ENCODE results near the gene ABCA4. TPM values are rescaled to one million over a fixed set of nuclear protein-coding genes. Genes with fewer than 3 reads are reported as not detected.

The ABCA4 gene
- total and polyA plus RNA-seq, 2 experiments from 2014 or later = 0.53 to 1.4 TPM

GRCh38 chr1:94081566-94082344 is 39.2 kb downstream of the ABCA4 start:
- Histone ChIP-seq H3K27ac (no peak overlapping the region), H4K20me1 (ENCODE audit: insufficient read depth, poor library complexity, severe bottlenecking) (no peaks in the 10 kb centered on the region), H2AFZ (no peak overlapping the region), H3K9me2 (replicated peaks; ENCODE audit: insufficient read depth) (no peaks in the 10 kb centered on the region), H3K4me1 (ENCODE audit: insufficient read depth) (no peaks in the 10 kb centered on the region), H3K36me3 (replicated peaks; ENCODE audit: insufficient read depth, low read depth) (no peaks in the 10 kb centered on the region), H3K27me3 (no peaks in the 10 kb centered on the region), H3K4me3 (no peak overlapping the region), H3K9me3 (ENCODE audit: low read depth) (no peaks in the 10 kb centered on the region), H3K4me2 (no peak overlapping the region), H3K79me2 (no peaks in the 10 kb centered on the region)
- DNase-seq (ENCODE audit: low spot score) = no peak
- no peak for TF ChIP-seq EZH2phosphoT487 (IDR thresholded peaks at IDR 0.05; ENCODE audit: low read depth, severe bottlenecking, unreplicated experiment)
- TF ChIP-seq, protein P1, sequence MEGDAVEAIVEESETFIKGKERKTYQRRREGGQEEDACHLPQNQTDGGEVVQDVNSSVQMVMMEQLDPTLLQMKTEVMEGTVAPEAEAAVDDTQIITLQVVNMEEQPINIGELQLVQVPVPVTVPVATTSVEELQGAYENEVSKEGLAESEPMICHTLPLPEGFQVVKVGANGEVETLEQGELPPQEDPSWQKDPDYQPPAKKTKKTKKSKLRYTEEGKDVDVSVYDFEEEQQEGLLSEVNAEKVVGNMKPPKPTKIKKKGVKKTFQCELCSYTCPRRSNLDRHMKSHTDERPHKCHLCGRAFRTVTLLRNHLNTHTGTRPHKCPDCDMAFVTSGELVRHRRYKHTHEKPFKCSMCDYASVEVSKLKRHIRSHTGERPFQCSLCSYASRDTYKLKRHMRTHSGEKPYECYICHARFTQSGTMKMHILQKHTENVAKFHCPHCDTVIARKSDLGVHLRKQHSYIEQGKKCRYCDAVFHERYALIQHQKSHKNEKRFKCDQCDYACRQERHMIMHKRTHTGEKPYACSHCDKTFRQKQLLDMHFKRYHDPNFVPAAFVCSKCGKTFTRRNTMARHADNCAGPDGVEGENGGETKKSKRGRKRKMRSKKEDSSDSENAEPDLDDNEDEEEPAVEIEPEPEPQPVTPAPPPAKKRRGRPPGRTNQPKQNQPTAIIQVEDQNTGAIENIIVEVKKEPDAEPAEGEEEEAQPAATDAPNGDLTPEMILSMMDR (IDR thresholded peaks at IDR 0.05; ENCODE audit: poor library complexity) = no peak
- no peak for TF ChIP-seq EZH2 (IDR thresholded peaks at IDR 0.05; ENCODE audit: borderline replicate concordance)
- 91% methylated on average over 7 of the region's 7 CpGs for WGBS (ENCODE audit: low lambda C conversion rate, missing lambda C conversion rate)

DNA sequence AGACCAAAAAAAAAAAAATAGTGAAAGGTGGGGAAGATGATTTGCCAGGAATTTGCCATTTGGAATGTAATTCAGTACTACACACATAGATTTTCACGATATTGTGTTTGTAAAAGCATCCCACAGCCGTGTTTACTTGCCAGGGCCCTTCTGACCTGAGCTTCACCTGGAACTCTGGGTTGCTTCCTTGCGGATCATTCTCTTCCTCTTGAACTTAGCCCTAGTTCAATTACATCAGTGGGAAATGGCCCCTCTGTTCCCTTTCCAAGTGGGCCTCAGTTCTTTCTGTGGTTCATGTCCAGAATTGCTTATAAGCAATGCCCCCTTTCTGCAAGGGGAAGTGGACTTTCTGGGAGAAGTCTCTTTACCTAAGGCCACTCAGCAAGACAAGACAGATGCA is 41.0 kb downstream of the ABCA4 start:
- no peaks in the 10 kb centered on the region for H3K27me3 ChIP-seq
- H3K4me2 ChIP-seq = no peak overlapping the region
- 71% methylated on average over 3 of the region's 3 CpGs for WGBS (ENCODE audit: low lambda C conversion rate, missing lambda C conversion rate)
- TF ChIP-seq EZH2phosphoT487 (IDR thresholded peaks at IDR 0.05; ENCODE audit: low read depth, severe bottlenecking, unreplicated experiment) (no peak), EZH2 (IDR thresholded peaks at IDR 0.05; ENCODE audit: borderline replicate concordance) (no peak)
- TF ChIP-seq, protein P1 (IDR thresholded peaks at IDR 0.05; ENCODE audit: poor library complexity) = no peak
- H3K79me2 ChIP-seq = no peaks in the 10 kb centered on the region
- no peaks in the 10 kb centered on the region for H3K4me1 ChIP-seq (ENCODE audit: insufficient read depth)
- no peak overlapping the region for H3K4me3 ChIP-seq
- H3K9me2 ChIP-seq (replicated peaks; ENCODE audit: insufficient read depth) = no peaks in the 10 kb centered on the region
- no peak overlapping the region for H2AFZ ChIP-seq
- H3K27ac ChIP-seq = no peak overlapping the region
- no peaks in the 10 kb centered on the region for H3K36me3 ChIP-seq (replicated peaks; ENCODE audit: insufficient read depth, low read depth)
- no peak for DNase-seq (ENCODE audit: low spot score)
- H3K9me3 ChIP-seq (ENCODE audit: low read depth) = no peaks in the 10 kb centered on the region
- H4K20me1 ChIP-seq (ENCODE audit: insufficient read depth, poor library complexity, severe bottlenecking) = no peaks in the 10 kb centered on the region

- H3K79me2 ChIP-seq = no peaks in the 10 kb centered on the region
- no peaks in the 10 kb centered on the region for H3K27me3 ChIP-seq
- H3K4me2 ChIP-seq = no peak overlapping the region
- DNase-seq (ENCODE audit: low spot score) = no peak
- 75% methylated on average over 6 of the region's 6 CpGs for WGBS (ENCODE audit: low lambda C conversion rate, missing lambda C conversion rate)
- H3K9me3 ChIP-seq (ENCODE audit: low read depth) = no peaks in the 10 kb centered on the region
- no peaks in the 10 kb centered on the region for H3K4me1 ChIP-seq (ENCODE audit: insufficient read depth)
- H3K36me3 ChIP-seq (replicated peaks; ENCODE audit: insufficient read depth, low read depth) = no peaks in the 10 kb centered on the region
- no peaks in the 10 kb centered on the region for H3K9me2 ChIP-seq (replicated peaks; ENCODE audit: insufficient read depth)
- H4K20me1 ChIP-seq (ENCODE audit: insufficient read depth, poor library complexity, severe bottlenecking) = no peaks in the 10 kb centered on the region
- no peak for TF ChIP-seq EZH2 (IDR thresholded peaks at IDR 0.05; ENCODE audit: borderline replicate concordance)
- TF ChIP-seq, protein P1 (IDR thresholded peaks at IDR 0.05; ENCODE audit: poor library complexity) = no peak
- TF ChIP-seq EZH2phosphoT487 (IDR thresholded peaks at IDR 0.05; ENCODE audit: low read depth, severe bottlenecking, unreplicated experiment) = no peak
- no peak overlapping the region for H2AFZ ChIP-seq
- no peak overlapping the region for H3K27ac ChIP-seq
- no peak overlapping the region for H3K4me3 ChIP-seq
Measured at GRCh38 chr1:94079080-94079940, 41.6 kb downstream of the ABCA4 start.
